CD4-positive, alpha-beta T cell treated with Interferon gamma for 1 hour (primary cell): ENCODE data around the gene ZNF318.

Experiments used
- DNase-seq: peaks from one replicate; pipeline ENCODE4 v3.0.0-alpha.2; 2020

The ZNF318 gene

GRCh38 chr6:43297644-43298564 lies 71.5 kb downstream of the ZNF318 start, which contains the start of gene SLC22A7:
TSS of gene SLC22A7 (plus strand) at chr6:43298260. CDS start at chr6:43298359, 99 bp downstream.
- DNase-seq: no peak

GRCh38 chr6:43296780-43297497 lies 72.5 kb downstream of the ZNF318 start:
- DNase-seq: no peak

- DNase-seq: no peak
These were observed 74.0 kb downstream of the ZNF318 start for GRCh38 chr6:43295456-43295855.

- DNase-seq: no peak
These were observed 74.9 kb downstream of the ZNF318 start for GRCh38 chr6:43294536-43294935.

- no peak for DNase-seq
These were observed 75.7 kb downstream of the ZNF318 start for GRCh38 chr6:43293698-43294097.

GRCh38 chr6:43292763-43293318 lies 76.6 kb downstream of the ZNF318 start:
- DNase-seq: no peak

GRCh38 chr6:43292341-43292740 lies 77.1 kb downstream of the ZNF318 start:
- no peak for DNase-seq

GRCh38 chr6:43291708-43292107 lies 77.7 kb downstream of the ZNF318 start:
- no peak for DNase-seq

GRCh38 chr6:43290905-43291355 lies 78.5 kb downstream of the ZNF318 start:
- no peak for DNase-seq

- DNase-seq: no peak
These were observed 79.0 kb downstream of the ZNF318 start for GRCh38 chr6:43290339-43290904.

- DNase-seq: no peak
These were observed 81.4 kb downstream of the ZNF318 start for GRCh38 chr6:43287717-43288679.

- DNase-seq: no peak
These were observed 82.3 kb downstream of the ZNF318 start for GRCh38 chr6:43286980-43287716.

GRCh38 chr6:43286456-43286979 lies 82.9 kb downstream of the ZNF318 start:
- no peak for DNase-seq
